ENCODE data around the gene PHF20. TPM values are rescaled to one million over a fixed set of nuclear protein-coding genes. Genes with fewer than 3 reads are reported as not detected.

The PHF20 gene
- total and polyA plus RNA-seq, 2 of the 8 experiments (the other 6 are each of a cell fraction or from before 2014, with no cell fraction given), result 25.6 to 70.1 TPM

DNA sequence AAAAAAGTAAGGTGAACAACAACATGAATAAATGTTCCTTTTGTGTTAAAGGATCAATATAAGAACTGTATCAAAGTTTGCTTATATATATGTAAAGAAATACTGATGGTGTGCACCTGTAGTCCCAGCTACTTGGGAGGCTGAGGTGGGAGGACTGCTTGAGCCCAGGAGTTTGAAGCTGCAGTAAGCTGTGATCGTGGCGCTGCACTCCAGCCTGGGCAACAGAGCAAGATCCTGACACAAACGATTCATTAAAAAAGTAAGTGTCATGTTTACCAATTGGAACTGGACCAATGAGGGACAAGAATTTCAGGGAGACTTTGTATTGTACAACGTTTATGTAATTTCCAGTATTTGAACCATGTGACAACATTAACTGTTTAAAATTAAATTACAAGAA is 5.0 kb upstream of the PHF20 start:
- POLR2A ChIA-PET (ENCODE audit: partially characterized antibody), result interaction anchor here (1.2 to 10.6 kb wide), 4 partner anchors 12 to 32 kb away, joined by 3 to 167 read pairs (median 41); partner anchors contain the start of gene RBM39
- H3K4ac ChIP-seq (replicated peaks; ENCODE audit: insufficient read length, low read depth, low read length), result no peak overlapping the region
- H3K9me3 ChIP-seq (ENCODE audit: insufficient read depth in 2 of 2, low read depth in 1 of 2, low read length in 1 of 2), result no peaks in the 10 kb centered on the region
- no peak overlapping the region for H2BK5ac ChIP-seq (ENCODE audit: low read depth, low read length)
- no peak overlapping the region for H3K23ac ChIP-seq (ENCODE audit: insufficient read length)
- no peak overlapping the region for H3K27ac ChIP-seq (ENCODE audit: low read depth, low read length)
- H4K20me1 ChIP-seq (replicated peaks in 1 of 2; ENCODE audit: control insufficient read depth in 1 of 2, insufficient read depth in 2 of 2, low read length in 2 of 2), result no peaks in the 10 kb centered on the region
- CTCF ChIA-PET (ENCODE audit: partially characterized antibody), result no interaction called here
- H3K27me3 ChIP-seq (replicated peaks in 1 of 4; ENCODE audit: control insufficient read depth in 3 of 4, extremely low read depth in 1 of 4, insufficient read depth in 3 of 4, low read length in 3 of 4), result peaks cover 5 to 9% (median 9%) of the 10 kb centered on the region in 4 experiments
- H4K5ac ChIP-seq (ENCODE audit: insufficient read length, low read depth, low read length), result no peak overlapping the region
- H2BK120ac ChIP-seq (replicated peaks; ENCODE audit: low read depth, low read length), result no peak overlapping the region
- peaks cover 0 to 9% (median 6%) of the 10 kb centered on the region in 4 experiments; a peak in 5 of 7 replicates for H3K4me1 ChIP-seq (replicated peaks in 1 of 4; ENCODE audit: control insufficient read depth in 3 of 4, insufficient read depth in 4 of 4, low read length in 3 of 4)
- H3K79me1 ChIP-seq (ENCODE audit: low read depth, low read length), result no peaks in the 10 kb centered on the region
- no peak overlapping the region for H2BK15ac ChIP-seq (ENCODE audit: low read length)
- DNase-seq (ENCODE audit: low read depth in 1 of 2, low spot score in 2 of 2) (no peak), FAIRE-seq (no peak)
- no peak overlapping the region for H3K56ac ChIP-seq (replicated peaks; ENCODE audit: insufficient read length, low read depth, low read length)
- no peak overlapping the region for H2BK12ac ChIP-seq (ENCODE audit: low read depth, low read length)
- no peaks in the 10 kb centered on the region for H3K23me2 ChIP-seq (ENCODE audit: low read depth, low read length)
- H3K4me2 ChIP-seq (ENCODE audit: insufficient read depth in 1 of 2, low read depth in 2 of 2, low read length in 2 of 2), result no peak overlapping the region
- H3K18ac ChIP-seq (ENCODE audit: extremely low read depth, low read length), result no peak overlapping the region
- H3K14ac ChIP-seq (ENCODE audit: insufficient read length), result no peak overlapping the region
- H4K91ac ChIP-seq (replicated peaks; ENCODE audit: insufficient read length, low read length), result no peak overlapping the region
- H3K79me2 ChIP-seq (ENCODE audit: control insufficient read depth in 1 of 2, insufficient read depth in 2 of 2, low read length in 2 of 2), result no peaks in the 10 kb centered on the region
- no peak overlapping the region for H2BK20ac ChIP-seq (ENCODE audit: low read length)
- H2AFZ ChIP-seq (ENCODE audit: low read length), result no peak overlapping the region
- WGBS, 2 experiments (ENCODE audit: extremely low coverage in 1 of 2, insufficient coverage in 1 of 2, insufficient read length in 1 of 2, insufficient replicate concordance in 2 of 2, low coverage in 1 of 2, low lambda C conversion rate in 2 of 2, missing lambda C conversion rate in 1 of 2), result 93% methylated on average over 4 of the region's 4 CpGs; no CpG with 5 or more reads in 1 of the 2 experiments
- H3K9ac ChIP-seq (replicated peaks in 1 of 4; ENCODE audit: extremely low read depth in 1 of 4, low read depth in 3 of 4, low read length in 3 of 4), result no peak overlapping the region
- H3K36me3 ChIP-seq (ENCODE audit: control insufficient read depth in 2 of 4, insufficient read depth in 4 of 4, low read length in 3 of 4), result no peaks in the 10 kb centered on the region
- H2AK5ac ChIP-seq (ENCODE audit: low read depth, low read length), result no peak overlapping the region
- no peak overlapping the region for H3K4me3 ChIP-seq (ENCODE audit: extremely low read depth in 1 of 4, insufficient read depth in 2 of 4, low read depth in 3 of 4, low read length in 4 of 4)
- no peak overlapping the region for H4K8ac ChIP-seq (ENCODE audit: extremely low read depth, insufficient read depth, low read length)
- TF ChIP-seq SP1 (IDR thresholded peaks at IDR 0.05; ENCODE audit: low read depth, low read length) (no peak), FOSL1 (IDR thresholded peaks at IDR 0.05; ENCODE audit: insufficient read depth, low read depth, low read length) (no peak), NANOG (IDR thresholded peaks at IDR 0.05; ENCODE audit: insufficient read depth, low read depth, low read length, poor library complexity, severe bottlenecking) (no peak), RFX5 (IDR thresholded peaks at IDR 0.05; ENCODE audit: borderline replicate concordance, low read depth, low read length) (no peak)
- TF ChIP-seq, protein P1, sequence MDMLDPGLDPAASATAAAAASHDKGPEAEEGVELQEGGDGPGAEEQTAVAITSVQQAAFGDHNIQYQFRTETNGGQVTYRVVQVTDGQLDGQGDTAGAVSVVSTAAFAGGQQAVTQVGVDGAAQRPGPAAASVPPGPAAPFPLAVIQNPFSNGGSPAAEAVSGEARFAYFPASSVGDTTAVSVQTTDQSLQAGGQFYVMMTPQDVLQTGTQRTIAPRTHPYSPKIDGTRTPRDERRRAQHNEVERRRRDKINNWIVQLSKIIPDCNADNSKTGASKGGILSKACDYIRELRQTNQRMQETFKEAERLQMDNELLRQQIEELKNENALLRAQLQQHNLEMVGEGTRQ (IDR thresholded peaks at IDR 0.05; ENCODE audit: low read length), result no peak
